ENCODE results near the gene HKDC1.
"Not testable (repeated sequence)": the region's sequence is repeated elsewhere in the genome, so short reads cannot be mapped to it uniquely, and the experiment has no call there.

The HKDC1 gene

DNA sequence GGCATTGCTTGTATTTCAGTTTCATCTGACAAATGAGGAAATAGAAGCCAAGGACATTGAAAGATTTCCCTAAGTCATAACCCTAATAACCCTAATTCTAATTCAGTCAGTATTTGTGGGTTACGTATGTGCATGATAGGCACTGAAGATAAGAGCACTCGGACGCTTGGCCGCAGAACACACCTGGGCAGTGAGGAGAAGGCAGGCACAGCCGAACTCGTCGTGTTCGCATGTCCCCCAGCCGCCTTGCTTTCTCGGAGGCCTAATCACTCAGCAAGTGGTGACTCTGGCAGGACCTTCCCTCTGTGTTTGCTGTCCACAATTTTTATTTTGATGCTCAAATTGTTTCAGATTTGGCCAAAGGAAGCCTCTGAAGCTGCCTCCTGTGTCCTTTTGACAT lies 23.7 kb downstream of the HKDC1 start:
- no peak for DNase-seq

- no peak for DNase-seq
Measured at GRCh38 chr10:69246036-69246435, 25.9 kb downstream of the HKDC1 start.

DNA sequence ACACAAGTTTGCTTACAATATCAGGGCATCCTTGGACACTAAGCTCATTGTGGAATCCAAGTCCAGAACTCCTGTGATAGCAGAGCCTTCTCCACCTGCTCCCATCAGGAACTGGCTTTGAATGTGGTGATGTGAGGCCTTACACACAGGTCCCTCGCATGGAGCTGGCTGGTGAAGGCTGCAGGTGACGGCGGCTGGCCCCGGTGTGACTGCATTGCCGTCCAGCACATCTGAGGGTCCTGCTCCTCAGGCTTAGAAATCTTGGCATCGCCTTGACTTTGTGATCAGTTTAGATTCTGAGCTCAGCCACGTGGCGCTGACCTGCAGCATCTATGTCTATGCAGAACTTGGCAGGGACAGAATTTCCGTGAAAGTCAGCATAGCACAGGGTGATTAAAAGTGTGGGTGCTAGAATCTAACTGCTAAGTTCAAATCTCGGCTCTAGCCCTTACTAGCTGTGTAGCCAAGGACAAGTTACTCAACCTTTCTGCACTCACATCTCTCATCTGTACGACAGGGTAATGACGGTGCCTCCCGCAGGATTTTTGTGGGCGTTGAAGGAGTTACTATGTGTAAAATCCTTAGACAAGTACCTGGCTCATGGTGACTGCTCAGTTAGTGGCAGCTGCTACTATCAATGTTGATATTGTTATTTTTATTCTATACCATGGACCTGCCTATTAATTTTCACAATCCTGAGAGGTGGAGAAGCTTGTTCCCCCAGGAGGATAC lies 26.6 kb downstream of the HKDC1 start:
- no peak for DNase-seq

DNA sequence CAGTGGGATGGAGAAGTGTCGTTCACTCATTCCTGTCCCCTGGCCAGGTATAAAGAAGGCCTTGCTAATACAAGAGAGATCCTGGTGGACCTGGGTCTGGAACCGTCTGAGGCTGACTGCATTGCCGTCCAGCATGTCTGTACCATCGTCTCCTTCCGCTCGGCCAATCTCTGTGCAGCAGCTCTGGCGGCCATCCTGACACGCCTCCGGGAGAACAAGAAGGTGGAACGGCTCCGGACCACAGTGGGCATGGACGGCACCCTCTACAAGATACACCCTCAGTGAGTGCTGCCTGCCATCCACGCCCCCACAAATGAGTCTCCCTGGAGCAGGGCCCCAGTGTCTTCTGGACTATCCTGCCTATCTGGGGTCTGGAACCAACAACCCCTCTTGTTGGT lies 27.2 kb downstream of the HKDC1 start:
- no peak for DNase-seq

DNA sequence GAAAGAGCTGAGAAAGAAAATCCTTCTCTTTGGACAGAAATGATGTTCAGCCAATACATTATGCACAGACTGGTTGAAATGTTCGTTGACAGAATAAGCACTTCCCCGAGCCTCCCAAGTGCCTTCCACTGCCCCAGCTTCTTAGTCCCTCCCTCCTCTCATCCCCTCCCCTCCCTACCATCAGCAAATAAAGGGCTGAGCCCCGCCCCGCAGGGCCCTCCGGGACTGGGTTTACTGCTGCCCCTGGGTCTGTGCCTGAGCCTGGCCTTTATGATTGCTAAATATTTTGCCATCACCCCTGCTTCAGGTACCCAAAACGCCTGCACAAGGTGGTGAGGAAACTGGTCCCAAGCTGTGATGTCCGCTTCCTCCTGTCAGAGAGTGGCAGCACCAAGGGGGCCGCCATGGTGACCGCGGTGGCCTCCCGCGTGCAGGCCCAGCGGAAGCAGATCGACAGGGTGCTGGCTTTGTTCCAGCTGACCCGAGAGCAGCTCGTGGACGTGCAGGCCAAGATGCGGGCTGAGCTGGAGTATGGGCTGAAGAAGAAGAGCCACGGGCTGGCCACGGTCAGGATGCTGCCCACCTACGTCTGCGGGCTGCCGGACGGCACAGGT lies 28.1 kb downstream of the HKDC1 start:
- no peak for DNase-seq

- DNase-seq = no peak
Measured at GRCh38 chr10:69250041-69250440, 29.9 kb downstream of the HKDC1 start.

- not testable (repeated sequence) for DNase-seq
Measured at GRCh38 chr10:69251417-69251816, 31.3 kb downstream of the HKDC1 start.

DNA sequence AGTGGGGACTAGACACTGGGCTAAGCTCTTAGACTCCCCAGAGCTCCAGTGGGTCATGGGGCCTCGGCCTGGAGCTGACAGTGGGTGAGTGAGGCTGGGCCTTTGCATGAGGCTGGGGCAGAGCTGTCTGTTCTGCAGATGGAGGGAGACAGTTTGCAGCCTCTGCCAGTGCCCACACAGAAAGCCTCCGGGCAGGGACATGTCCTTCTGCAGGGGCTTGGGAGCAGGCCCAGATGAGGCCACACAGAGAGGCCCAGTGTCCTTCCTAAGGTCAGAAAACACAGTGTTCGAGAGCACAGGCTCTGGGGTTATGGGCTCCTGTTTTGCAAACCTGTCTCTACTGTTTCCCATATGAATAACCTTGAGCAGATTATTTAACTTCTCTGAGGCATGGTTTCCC lies 33.0 kb downstream of the HKDC1 start:
- no peak for DNase-seq

GRCh38 chr10:69254877-69255276 lies 34.7 kb downstream of the HKDC1 start:
- no peak for DNase-seq

- DNase-seq = no peak
Measured at GRCh38 chr10:69259547-69260243, 39.6 kb downstream of the HKDC1 start.

- no peak for DNase-seq
Measured at GRCh38 chr10:69261184-69261583, 41.1 kb downstream of the HKDC1 start.

GRCh38 chr10:69262292-69262751 lies 42.2 kb downstream of the HKDC1 start:
- DNase-seq = no peak

GRCh38 chr10:69265521-69265920 lies 45.4 kb downstream of the HKDC1 start:
- DNase-seq = no peak

- no peak for DNase-seq
Measured at GRCh38 chr10:69268761-69269416, 48.8 kb downstream of the HKDC1 start.

DNA sequence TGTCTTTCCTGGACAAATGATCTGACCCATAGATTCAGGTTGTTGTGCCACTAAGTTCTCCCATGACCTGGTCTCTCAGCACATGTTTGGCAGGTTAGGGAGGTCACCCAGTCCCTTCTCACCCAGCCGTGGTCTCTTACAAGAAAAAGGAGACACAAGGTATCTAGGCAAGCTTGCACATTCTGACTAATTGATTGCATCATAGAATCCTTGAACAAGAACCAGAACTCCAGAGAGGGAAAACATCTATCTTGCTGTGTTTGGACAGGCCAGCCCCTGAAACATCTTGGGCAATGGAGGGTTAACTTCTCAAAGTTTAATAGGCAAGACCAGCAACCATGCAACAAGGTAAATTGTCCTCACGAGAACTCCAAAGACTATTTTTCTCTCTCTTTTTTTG lies 49.6 kb downstream of the HKDC1 start:
- no peak for DNase-seq

DNA sequence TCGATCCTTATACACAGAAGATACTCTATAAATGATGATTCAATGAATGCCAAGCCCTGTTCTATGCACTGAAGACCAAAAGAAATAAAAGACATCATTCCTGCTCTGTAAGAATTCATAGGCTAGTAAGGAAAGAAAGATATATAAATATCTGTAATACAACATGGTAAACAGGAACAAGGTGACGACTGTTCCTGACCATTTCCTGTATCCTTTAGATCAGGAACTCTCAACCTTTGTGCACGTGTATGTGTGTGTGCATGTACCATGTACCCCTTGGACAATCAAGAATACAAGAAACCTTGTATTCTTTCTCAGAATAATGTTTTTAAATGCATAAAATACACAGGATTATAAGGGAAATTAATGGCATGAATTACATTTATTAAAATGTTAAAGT lies 50.9 kb downstream of the HKDC1 start:
- DNase-seq = no peak

- no peak for DNase-seq
Measured at GRCh38 chr10:69272624-69273023, 52.5 kb downstream of the HKDC1 start.

- no peak for DNase-seq
Measured at GRCh38 chr10:69275444-69275843, 55.3 kb downstream of the HKDC1 start.

DNA sequence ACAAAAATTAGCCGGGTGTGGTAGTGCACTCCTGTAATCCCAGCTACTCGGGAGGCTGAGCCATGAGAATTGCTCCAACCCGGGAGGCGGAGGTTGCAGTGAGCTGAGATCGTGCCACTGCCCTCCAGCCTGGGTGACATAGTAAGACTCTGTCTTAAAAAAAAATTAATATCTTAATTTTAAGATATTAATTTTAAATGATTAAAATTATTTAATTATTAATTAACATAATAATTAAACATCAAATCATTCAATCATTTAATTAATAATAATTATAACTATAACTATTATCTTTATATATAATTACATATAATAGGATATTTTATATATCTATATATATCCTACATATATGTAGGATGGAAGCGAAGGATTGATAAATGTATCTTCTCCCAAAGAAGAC lies 56.4 kb downstream of the HKDC1 start:
- no peak for DNase-seq

- DNase-seq = no peak
Measured at GRCh38 chr10:69278446-69278963, 58.4 kb downstream of the HKDC1 start, which contains the start of gene HK1. HK1 (plus strand) TSS chr10:69278496.

- DNase-seq = no peak
Measured at GRCh38 chr10:69279110-69279509, 59.0 kb downstream of the HKDC1 start.

- DNase-seq = no peak
Measured at GRCh38 chr10:69281507-69282413, 61.6 kb downstream of the HKDC1 start.

Data from NCI-H1694 treated with DMSO at 0.1 percent for 48 hours (cell line).